Measurements from ENCODE around the gene ITGAV.

GRCh38 chr2:186648130-186648529 lies 58.3 kb downstream of the ITGAV start:
- TF ChIP-seq CTCF (IDR thresholded peaks at IDR 0.05) (no peak), POLR2A (IDR thresholded peaks at IDR 0.05) (no peak), POLR2AphosphoS5 (IDR thresholded peaks at IDR 0.05) (no peak), EP300 (IDR thresholded peaks at IDR 0.05; ENCODE audit: low read depth) (no peak)
